Ishikawa (cell line): ENCODE results near the gene DNAH2.

Experiments
- CEBPB ChIP-seq: IDR thresholded peaks from 2 replicates; pipeline ENCODE4 v1.6.1; 2012
- EGR1 ChIP-seq: IDR thresholded peaks from 2 replicates; pipeline ENCODE4 v1.6.1; 2012
- EP300 ChIP-seq: IDR thresholded peaks from 2 replicates; pipeline ENCODE4 v1.6.1; 2012; ENCODE audit warnings: borderline replicate concordance
- MAX ChIP-seq: IDR thresholded peaks from 2 replicates; pipeline ENCODE4 v1.6.1; 2012
- NFIC ChIP-seq: IDR thresholded peaks from 2 replicates; pipeline ENCODE4 v1.6.1; 2012
- RAD21 ChIP-seq: IDR thresholded peaks from 2 replicates; pipeline ENCODE4 v1.6.1; 2012; ENCODE audit warnings: low read depth
- REST ChIP-seq: IDR thresholded peaks from 2 replicates; pipeline ENCODE4 v1.6.1; 2012; ENCODE audit warnings: low read depth, mild to moderate bottlenecking
- TAF1 ChIP-seq: IDR thresholded peaks from 2 replicates; pipeline ENCODE4 v1.6.1; 2012; ENCODE audit warnings: low read depth, mild to moderate bottlenecking
- TCF12 ChIP-seq: IDR thresholded peaks from 2 replicates; pipeline ENCODE4 v1.6.1; 2012; ENCODE audit warnings: low read depth
- TEAD4 ChIP-seq: IDR thresholded peaks from 2 replicates; pipeline ENCODE4 v1.6.1; 2012
- USF1 ChIP-seq: IDR thresholded peaks from 2 replicates; pipeline ENCODE4 v1.6.1; 2012
- YY1 ChIP-seq: IDR thresholded peaks from 2 replicates; pipeline ENCODE4 v1.6.1; 2012; ENCODE audit warnings: low read depth
- ZBTB7A ChIP-seq: IDR thresholded peaks from 2 replicates; pipeline ENCODE4 v1.6.1; 2012; ENCODE audit warnings: low read depth

GRCh38 chr17:7814969-7815368, 97.4 kb downstream of the DNAH2 start:
- TF ChIP-seq NFIC (no peak), EGR1 (no peak), USF1 (no peak), MAX (no peak), CEBPB (no peak), REST (no peak), ZBTB7A (no peak), TAF1 (no peak), EP300 (no peak), RAD21 (no peak), TCF12 (no peak), YY1 (no peak), TEAD4 (no peak)
